Hematopoietic multipotent progenitor cell treated with erythropoietin and hydrocortisone succinate and interleukin-3 and kit ligand, for 17 days (in vitro differentiated cells): ENCODE measurements around the gene EIF3M.
"Not testable (repeated sequence)": the region's sequence is repeated elsewhere in the genome, so short reads cannot be mapped to it uniquely, and the experiment has no call there.

ENCODE experiments used
- DNase-seq: peaks from one replicate; pipeline ENCODE4 v3.0.0-alpha.2; 2015; ENCODE audit warnings: low spot score

Gene EIF3M

DNA sequence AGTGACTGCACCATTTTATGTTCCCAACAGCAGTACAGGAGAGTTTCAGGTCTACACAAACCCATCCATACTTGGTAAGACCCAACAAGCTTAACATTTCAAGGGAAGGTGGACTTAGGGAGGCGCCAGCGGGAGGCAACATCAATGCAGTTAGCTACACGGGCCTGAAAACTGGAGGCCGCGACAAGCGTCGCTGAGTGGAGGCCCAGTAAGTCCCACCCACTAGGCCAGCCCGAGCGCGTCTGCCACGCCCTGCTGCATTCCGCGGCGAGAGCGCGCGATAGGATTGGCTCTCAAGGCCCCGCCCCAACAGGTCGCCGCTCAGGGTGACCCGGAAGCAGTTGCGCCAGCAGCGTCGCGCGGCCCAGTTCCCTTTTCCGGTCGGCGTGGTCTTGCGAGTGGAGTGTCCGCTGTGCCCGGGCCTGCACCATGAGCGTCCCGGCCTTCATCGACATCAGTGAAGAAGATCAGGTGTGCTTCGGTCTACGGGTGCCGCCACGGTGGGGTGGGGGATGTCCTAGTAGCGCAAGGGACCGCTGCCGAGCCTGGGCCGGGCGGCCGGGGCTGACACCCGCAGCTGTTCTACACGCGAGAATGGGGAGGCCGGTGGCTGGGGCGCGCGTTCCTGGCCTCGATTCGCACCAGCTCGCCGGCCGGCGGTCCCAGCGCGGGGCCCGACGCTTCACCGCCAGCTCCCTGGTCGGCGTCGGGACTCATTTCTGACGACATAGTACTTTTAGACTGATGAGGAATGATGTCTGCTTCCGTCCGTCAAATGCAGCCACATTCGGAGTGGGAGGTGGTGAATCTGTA is at the start of gene EIF3M:
EIF3M (plus strand) TSS at position 373 of the 813 bp plus-strand sequence; CDS start at position 430, 57 bp downstream.
- peak; percentile 95 for DNase-seq

DNA sequence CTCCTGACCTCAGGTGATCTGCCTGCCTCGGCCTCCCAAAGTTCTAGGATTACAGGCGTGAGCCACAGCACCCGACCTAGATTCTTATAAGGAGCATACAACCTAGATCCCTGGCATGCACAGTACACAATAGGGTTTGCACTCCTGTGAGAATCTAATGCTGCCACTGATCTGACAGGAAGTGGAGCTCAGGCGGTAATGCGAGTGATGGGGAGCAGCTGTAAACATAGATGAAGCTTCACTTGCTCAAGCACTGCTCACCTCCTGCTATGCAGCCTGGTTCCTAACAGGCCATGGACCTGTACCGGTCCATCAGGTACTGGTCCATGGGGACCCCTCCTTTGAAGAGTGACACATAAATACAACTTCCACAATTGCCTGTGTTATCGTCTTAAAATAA is 44.8 kb upstream of the EIF3M start:
- no peak for DNase-seq

DNA sequence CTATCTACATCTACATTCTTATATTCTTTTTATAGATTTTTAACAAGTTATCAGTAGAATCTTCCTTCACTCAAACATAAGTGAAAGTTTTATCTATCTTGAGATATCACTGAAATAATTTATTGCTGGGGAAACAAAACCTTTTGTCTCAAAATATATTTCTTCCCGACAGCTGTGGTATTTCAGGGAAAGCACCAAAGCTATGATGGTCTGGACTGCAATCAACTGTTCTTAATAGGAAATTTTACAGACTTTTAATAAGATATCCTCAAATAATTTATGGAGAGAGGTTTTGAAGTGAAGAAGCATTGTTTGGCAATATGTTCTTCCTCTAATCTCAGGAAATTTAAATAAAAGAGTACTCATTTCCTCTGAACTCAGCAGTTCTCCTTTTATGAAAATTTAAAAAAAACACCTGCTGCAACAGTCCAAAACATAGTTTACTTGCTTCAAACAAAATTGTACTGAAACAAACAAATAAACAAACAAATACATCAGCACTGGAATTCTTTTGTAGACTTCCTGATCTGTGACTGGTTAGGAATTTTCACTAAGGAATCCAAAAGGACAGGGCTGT is 33.9 kb upstream of the EIF3M start:
- no peak for DNase-seq

DNA sequence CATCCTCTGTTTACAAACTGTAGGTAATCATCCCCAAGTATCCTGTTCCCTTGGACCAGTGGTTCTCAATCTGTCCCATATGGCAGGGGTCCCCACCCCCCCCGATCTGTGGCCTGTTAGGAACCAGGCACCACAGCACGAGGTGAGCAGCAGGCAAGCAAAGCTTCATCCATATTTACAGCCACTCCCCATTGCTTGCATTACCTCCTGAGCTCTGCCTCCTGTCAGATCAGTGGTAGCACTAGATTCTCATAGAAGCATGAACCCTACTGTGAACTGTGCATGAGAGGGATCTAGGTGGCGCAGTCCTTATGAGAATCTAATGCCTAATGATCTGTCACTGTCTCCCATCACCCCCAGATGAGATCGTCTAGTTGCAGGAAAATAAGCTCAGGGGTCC is 33.4 kb upstream of the EIF3M start:
- DNase-seq = no peak

DNA sequence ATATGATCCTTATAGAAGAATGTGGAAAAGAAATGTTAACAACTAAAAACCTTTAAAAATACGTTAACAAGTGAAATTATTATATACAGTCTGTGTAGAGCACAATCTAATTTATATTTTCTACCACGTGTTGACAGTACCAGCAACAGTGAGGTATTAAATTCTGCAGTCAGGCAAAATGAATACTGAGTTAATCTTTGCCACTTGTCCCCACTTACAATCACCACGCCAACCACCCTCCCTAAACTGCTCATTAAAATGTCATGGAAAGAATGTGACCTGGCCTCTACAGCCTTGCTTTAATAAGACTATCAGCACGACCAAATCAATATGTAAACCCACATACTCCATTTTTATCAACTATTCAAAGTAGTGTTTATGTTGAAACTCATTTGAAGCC is 28.5 kb upstream of the EIF3M start:
- no peak for DNase-seq

DNA sequence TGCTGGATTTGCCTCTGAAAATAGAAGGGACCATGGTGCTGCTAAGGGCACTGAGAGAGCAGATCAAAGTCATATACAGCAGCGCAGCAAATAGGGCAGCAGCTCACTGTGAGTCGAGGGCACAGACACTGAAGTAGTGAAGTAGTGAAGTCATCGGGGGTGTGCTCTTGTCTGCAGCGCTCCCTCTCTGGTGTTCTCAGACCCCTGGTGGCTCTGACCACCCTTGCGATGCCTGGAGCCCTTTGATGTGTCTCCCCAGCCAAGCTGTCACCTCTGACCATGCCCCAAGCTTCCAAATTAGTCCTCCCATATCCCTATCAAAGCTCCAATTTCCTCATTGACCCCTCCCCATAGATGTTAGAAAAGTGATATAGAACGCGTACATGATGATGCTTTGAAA is 27.7 kb upstream of the EIF3M start:
- DNase-seq = no peak

DNA sequence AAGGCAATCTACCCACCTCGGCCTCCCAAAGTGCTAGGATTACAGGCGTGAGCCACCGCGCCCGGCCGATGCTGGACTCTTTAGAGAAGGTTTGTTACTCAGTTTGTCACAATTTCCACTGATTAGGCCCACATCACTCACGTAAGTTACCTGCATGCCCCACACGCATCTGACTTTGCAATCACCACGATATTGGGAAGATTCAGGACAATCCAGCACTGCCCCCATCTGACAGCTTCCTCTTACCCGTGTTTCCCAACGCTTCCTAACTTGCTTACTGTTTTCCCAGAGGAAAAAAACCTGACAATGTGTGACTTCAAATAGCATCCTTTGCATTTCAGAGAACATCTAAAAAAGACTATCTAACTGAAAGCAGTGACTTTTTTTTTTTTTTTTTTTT is 21.8 kb upstream of the EIF3M start:
- no peak for DNase-seq

DNA sequence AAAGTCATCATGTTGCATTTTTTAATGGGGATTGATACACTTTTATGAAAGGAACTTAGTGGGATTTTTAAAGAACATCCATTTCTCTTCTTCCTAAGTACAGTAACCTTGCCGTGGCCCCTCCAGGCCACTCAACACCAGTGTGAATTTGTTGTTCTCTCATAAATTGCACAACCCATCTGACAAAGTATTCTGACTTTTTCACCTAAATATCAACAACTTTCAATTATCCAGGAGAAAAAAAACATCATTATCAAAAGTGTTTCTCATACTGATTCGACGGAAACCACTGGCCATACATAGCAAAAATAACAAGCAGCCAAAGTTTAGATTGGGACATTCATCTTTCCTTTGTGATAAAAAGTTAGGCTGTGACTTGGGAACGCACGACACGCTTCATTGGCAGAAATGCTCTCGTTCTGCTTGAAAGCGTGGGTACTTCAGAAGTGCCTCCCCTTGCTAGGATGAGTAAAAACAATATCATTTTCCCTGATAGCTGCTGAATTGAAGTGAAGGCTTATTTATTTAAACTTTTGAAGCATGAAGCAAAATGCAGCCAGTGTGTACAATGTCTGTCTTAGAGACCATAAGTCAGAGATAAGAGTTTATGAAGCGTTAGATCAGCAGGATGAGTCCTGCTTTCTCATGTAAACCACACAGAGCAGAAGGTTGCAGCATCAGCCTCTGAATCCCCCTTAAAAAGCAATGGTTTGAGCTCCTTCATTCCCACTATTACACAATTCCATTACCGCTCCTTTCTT is 20.6 kb upstream of the EIF3M start:
- no peak for DNase-seq

DNA sequence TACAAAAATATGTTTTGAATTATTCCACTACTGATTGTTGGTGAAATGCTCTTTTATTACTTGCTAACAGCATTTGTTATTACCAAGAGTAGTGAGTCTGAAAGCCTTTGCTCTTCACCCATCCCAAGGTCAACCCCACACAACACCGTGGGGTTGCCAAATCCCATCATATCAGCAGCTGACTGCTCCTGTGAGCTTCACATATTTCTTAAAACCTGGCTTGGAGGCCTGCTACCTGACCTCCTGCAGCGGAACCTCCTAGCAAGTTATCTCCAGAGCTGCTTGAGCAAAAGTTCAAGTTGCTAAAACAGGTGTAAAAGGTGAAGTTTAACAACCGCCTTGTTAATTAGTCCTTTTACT is 20.1 kb upstream of the EIF3M start:
- DNase-seq = no peak

DNA sequence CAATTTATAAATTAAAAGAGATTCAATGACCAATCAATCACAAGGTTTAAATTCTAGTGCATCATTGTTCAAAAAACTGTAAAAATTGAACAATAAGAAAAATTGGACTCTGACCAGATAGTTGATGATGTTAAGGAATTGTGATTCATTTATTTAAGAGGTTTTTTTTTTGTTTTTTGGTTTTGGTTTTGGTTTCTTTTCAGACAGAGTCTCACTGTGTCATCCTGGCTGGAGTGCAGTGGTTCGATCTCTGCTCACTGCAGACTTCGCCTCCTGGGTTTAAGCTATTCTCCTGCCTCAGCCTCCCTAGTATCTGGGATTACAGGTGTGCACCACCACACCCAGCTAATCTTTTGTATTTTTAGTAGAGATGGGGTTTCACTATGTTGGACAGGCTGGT is 17.1 kb upstream of the EIF3M start:
- no peak for DNase-seq

DNA sequence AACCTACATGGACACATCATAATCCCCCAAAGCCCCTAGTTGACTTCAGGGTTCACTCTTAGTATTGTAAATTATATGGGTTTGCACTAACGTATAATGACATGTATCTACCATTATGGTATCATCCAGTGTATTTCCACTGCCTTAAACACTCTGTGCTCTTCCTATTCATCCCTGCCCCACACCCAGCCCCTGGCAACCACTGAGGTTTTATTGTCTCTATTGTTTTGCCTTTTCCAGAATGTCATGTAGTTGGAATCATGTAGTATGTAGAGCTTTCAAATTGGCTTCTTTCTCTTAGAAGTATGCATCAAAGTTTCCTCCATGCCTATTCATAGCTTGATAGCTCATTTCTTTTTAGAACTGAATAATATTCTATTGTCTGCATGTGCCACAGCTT is 16.5 kb upstream of the EIF3M start:
- DNase-seq = no peak

DNA sequence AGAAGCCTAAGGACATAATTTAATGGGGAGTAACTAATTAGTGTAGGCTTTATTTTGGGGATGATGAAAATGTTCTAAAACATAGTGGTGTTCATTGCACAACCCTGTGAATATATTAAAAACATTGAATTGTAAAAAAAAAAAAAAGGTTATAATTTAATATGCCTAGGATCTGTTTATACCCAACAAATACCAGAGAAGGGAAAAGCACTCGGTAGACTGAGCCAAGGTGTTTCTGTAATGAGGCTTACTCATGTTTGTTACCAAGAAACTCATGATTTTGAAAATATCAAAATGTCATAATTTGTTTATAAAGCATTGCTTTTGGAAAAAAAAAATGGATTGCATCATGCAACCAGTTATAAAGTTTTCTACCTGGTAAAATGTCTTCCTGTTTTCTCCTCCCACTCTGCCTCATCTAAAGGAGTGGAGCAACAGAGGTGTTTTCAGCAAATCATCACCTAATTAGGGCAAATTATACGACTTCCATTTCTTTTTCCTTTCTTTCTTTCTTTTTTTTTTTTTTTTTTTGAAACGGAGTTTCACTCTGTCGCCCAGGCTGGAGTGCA is 14.2 kb upstream of the EIF3M start:
- no peak for DNase-seq

DNA sequence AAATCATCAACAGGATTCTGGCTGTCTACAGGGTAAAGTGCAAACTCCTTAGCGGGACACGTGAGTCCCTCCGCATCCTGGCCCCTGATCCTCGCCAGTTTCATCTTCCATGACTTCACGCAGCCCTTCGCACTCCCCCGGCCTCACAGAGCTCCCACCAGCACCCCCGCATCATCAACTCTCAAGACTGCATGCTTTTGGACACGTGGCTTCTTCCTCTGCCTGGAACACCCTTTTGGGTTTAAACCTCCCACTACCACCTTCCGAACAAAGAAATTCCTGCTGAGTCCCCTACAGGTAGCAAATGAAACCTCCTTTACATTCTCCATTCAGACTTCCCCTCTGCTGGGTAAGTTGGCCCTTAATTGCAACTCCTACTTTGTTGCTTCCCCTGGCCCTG is 12.6 kb upstream of the EIF3M start:
- no peak for DNase-seq

DNA sequence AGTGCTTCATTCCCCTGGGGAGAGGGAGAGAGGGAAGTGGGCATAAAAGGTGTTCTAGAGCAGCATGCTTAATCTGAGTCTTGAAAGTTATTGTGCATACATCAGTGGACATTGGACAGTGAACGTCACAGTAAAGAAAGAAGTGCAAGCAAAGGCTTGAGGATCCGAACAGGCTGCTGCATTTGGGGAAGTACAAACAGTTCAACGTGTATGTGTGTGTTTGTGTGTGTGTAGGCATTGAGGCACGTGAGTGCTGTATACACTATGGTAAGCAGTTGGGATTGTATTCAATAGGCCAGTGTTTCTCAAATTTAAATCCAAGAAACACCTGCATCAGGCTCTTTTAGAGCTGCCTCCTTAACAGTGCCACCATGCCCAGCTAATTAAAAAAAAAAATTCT is 10.4 kb upstream of the EIF3M start:
- no peak for DNase-seq

DNA sequence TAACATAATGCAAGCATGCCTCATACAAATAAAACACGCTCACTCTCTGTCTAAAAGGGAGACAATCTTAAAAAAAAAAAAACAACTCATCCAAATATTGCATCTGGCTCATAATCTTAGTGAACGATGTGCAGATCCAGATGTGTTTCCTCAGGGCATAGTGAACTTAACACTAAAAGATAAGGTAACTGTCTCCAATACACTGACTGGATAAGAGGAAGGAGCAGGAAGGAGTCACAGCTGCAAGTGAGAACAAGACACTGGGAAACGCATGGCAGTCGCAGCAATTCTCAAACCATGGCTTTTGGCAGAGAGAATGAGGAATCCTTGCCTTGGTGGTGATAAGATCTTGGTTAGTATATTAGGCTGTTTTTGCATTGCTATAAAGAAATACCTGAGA is 9.2 kb upstream of the EIF3M start:
- DNase-seq = no peak

DNA sequence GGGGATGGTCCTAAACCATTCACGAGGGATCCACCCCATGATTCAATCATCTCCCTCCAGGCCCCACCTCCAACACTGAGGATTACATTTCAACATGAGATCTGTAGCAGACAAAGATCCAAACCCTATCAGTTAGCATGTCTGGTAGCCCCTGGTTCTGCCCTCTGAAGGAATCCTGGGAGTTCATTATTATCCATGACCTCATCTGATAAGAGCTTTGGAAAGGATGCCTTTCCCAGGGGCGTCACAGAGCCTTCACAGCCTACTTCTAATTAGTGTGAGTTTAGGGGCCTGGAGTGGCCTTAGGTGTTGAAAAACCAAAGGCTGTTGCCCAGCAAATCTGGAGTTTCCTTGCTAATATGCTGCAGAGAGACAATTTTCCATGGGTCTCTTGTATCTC is 8.6 kb upstream of the EIF3M start:
- no peak for DNase-seq

DNA sequence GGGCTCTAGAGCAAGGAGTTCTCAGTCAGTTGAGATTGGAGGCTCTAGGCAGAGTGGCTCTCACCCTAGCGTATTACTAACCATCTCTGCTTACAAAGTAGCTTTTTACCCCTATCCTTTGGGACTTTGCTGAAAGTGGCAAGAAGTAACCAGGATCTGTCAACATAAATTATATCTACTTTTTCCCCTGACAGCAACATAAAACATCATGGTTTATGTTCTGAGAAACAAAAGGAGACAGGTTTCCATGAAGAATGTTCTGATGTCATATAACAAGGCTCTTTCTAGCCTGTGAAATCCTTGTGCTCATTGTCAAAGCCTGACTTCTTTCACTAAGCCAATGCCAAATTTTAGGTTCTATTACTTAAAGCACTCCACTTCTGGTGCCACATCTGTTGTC is 7.2 kb upstream of the EIF3M start:
- DNase-seq = no peak

DNA sequence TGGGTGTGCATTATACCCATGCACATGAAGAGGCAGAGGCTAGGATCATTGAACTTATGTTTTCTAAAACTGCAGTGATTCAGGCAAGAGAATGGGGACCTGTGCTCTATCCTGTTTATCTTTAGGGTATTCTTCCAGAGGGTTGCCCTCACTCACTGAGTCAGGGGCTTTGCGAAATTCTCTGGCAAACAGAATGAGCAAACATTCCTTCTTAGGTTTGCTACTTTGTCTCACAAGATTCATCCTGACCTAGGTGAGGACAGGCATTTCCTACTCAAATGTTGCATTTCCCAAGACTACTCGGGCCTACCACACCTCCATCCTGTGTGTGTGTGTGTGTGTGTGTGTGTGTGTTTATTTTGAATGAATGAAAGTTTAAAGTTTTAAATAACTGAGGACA is 2.7 kb upstream of the EIF3M start:
- no peak for DNase-seq

DNA sequence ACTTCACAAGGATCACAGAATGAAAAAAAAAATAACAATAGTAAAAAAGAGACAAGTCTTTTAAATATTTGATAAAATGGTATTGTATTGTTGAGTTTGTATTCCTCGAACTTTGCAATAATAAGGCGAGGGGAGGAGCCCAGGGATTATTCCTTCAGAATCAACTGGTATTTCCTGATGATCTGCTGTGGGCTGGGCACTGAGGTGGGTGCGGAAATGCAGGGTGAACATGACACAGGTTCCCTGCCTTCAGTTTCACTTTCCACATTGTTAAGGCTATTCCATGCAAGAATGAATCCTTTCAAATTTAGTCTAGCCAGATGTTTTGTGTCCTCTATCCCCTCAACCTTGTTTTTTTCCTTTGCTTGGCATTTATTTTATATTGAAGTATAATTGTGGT is 2.1 kb upstream of the EIF3M start:
- no peak for DNase-seq

DNA sequence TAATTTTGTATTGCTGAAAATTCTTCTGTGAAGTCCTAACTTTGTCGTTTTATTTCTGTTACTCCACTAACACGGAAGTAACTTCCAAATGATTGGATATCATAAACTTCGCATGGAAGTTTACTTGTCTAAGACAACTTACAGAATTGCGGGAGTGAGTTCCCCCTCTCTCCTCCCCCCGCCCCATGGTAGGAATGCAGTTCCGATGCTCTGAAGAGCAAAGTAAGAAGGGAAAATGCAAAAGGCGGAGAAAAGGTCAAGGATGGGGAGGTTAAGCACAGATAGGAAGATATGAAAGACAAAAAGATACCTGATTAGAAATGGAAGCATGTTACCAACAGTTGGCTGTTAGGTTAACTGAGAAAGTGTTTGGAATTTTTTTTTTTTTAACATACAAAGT is 1.3 kb downstream of the EIF3M start:
- no peak for DNase-seq

DNA sequence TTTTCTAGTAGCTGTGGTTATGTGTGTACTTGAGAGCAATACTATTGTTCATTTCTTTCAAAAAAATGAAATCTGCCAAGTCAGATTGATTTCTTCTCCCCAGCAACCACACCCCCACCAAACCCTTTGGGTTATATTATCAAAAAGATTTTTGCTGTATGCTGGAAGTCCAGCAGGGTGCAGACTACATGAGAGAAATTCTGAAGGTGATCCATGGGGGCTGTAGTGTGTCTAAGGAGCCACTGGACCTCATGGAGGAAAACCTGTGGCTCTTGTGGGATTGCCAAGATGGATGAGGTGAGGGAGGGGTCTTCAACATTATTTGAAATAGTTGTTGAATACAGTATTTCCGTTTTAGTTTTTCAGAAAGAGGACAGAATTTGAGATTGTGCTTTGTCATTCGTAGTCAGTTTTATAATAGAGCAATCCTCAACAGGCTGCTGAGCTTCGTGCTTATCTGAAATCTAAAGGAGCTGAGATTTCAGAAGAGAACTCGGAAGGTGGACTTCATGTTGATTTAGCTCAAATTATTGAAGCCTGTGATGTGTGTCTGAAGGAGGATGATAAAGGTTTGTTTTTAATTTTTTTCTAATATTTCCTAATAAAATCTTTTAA is 3.1 kb downstream of the EIF3M start:
- no peak for DNase-seq

DNA sequence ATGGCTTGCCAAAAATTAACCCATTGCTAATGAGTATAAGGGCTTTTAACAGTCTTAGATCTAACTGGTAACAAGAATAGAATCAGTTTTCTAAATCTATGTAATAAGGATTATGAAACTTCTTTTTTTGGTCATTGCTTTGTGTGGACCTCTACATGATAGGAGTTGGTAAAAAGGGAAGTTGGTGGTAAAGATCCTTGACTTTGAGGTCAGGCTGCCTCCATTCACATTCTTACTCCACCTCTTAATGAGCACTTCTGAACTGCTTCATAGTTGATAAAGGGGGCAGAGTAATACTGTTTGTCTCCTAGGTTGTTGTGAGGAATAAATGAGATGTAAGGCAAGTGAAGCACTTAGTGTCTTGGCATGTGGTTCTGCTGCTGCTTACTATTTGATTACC is 10.6 kb downstream of the EIF3M start:
- DNase-seq = no peak

DNA sequence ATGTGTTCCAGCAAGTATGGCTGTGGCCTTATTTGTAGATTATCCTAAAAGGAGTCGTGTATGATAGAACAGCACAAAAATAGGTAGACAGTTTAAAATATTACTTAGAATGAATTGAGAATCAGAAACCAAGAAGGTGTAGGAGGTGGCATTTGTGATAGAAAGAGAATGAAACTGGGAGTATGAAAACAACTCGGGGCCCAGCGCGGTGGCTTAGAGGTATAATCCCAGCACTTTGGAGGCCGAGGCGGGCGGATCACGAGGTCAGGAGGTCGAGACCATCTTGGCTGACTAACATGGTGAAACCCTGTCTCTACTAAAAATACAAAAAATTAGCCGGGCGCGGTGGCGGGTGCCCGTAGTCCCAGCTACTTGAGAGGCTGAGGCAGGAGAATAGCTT is 12.5 kb downstream of the EIF3M start:
- not testable (repeated sequence) for DNase-seq
